ENCODE data around the gene SPOCK3. TPM values are rescaled to one million over a fixed set of nuclear protein-coding genes. Genes with fewer than 3 reads are reported as not detected.

The SPOCK3 gene
- polyA plus RNA-seq, 2 of the 4 experiments (the other 2 are of a cell fraction): 0.15 to 0.61 TPM

GRCh38 chr4:166735553-166735952 is 498.7 kb downstream of the SPOCK3 start:
- Histone ChIP-seq H3K4me1 (no peaks in the 10 kb centered on the region), H3K9me3 (no peaks in the 10 kb centered on the region), H3K4me2 (no peak overlapping the region), H3K27ac (no peak overlapping the region), H3K4me3 (no peak overlapping the region)
- no peak for FAIRE-seq
- DNase-seq (ENCODE audit: low read depth in 1 of 2, low spot score in 1 of 2): no peak
- WGBS (ENCODE audit: missing lambda C conversion rate): 14% methylated on average over 1 of the region's 1 CpG
- ChIA-PET POLR2A (no interaction called here), CTCF (no interaction called here)
- no peak for ATAC-seq
- TF ChIP-seq ZFP36 (IDR thresholded peaks at IDR 0.05; ENCODE audit: borderline replicate concordance, partially characterized antibody) (no peak), MAX (IDR thresholded peaks at IDR 0.05) (no peak), RARB (CRISPR knock-in tag; IDR thresholded peaks at IDR 0.05) (no peak), REST (IDR thresholded peaks at IDR 0.05) (no peak), ZNF302 (CRISPR knock-in tag; IDR thresholded peaks at IDR 0.05) (no peak)

- WGBS (ENCODE audit: missing lambda C conversion rate): 46% methylated on average over 3 of the region's 3 CpGs
- CTCF ChIA-PET: no interaction called here
- POLR2A ChIA-PET: no interaction called here
- no peak overlapping the region for H3K4me3 ChIP-seq
- H3K27ac ChIP-seq: no peak overlapping the region
- DNase-seq (ENCODE audit: low read depth in 1 of 2, low spot score in 1 of 2) (no peak), FAIRE-seq (no peak), ATAC-seq (no peak)
- H3K4me1 ChIP-seq: no peaks in the 10 kb centered on the region
- H3K4me2 ChIP-seq: no peak overlapping the region
- TF ChIP-seq SMC3 (IDR thresholded peaks at IDR 0.05): no peak
- TF ChIP-seq TFCP2L1 (CRISPR knock-in tag; IDR thresholded peaks at IDR 0.05): no peak
- TF ChIP-seq BCL3 (IDR thresholded peaks at IDR 0.05): no peak
- no peak for TF ChIP-seq HES2 (IDR thresholded peaks at IDR 0.05)
- TF ChIP-seq CTCF (IDR thresholded peaks at IDR 0.05): no peak
- no peak for TF ChIP-seq EHMT2 (IDR thresholded peaks at IDR 0.05; ENCODE audit: low read depth)
- TF ChIP-seq RAD21 (conservative IDR thresholded peaks at IDR 0.05 in 1 of 2, IDR thresholded peaks at IDR 0.05 in 1 of 2): no peak
- no peak for TF ChIP-seq ELK1 (IDR thresholded peaks at IDR 0.05; ENCODE audit: low read depth, low read length)
- TF ChIP-seq FOXS1 (CRISPR knock-in tag; IDR thresholded peaks at IDR 0.05): no peak
- TF ChIP-seq MAZ (IDR thresholded peaks at IDR 0.05; ENCODE audit: borderline replicate concordance, low read depth, low read length): no peak
- TF ChIP-seq PBX3 (IDR thresholded peaks at IDR 0.05): no peak
- TF ChIP-seq NPAS2 (CRISPR knock-in tag; IDR thresholded peaks at IDR 0.05; ENCODE audit: borderline replicate concordance): no peak
- no peak for TF ChIP-seq HOXB5 (CRISPR knock-in tag; IDR thresholded peaks at IDR 0.05)
- TF ChIP-seq USF2 (IDR thresholded peaks at IDR 0.05): no peak
- no peak for TF ChIP-seq HDAC2 (IDR thresholded peaks at IDR 0.05)
- no peak for TF ChIP-seq ZSCAN20 (CRISPR knock-in tag; IDR thresholded peaks at IDR 0.05)
- TF ChIP-seq RCOR1 (IDR thresholded peaks at IDR 0.05; ENCODE audit: low read depth, low read length): no peak
- no peak for TF ChIP-seq BHLHE40 (IDR thresholded peaks at IDR 0.05; ENCODE audit: low read depth, low read length)
- TF ChIP-seq EP300 (IDR thresholded peaks at IDR 0.05): no peak
- no peak for TF ChIP-seq CHD4 (IDR thresholded peaks at IDR 0.05; ENCODE audit: borderline replicate concordance)
- H3K9me3 ChIP-seq: no peaks in the 10 kb centered on the region
These were observed 499.5 kb downstream of the SPOCK3 start for GRCh38 chr4:166734797-166735196.
